ENCODE data around the gene UBAC1.

Gene UBAC1

DNA sequence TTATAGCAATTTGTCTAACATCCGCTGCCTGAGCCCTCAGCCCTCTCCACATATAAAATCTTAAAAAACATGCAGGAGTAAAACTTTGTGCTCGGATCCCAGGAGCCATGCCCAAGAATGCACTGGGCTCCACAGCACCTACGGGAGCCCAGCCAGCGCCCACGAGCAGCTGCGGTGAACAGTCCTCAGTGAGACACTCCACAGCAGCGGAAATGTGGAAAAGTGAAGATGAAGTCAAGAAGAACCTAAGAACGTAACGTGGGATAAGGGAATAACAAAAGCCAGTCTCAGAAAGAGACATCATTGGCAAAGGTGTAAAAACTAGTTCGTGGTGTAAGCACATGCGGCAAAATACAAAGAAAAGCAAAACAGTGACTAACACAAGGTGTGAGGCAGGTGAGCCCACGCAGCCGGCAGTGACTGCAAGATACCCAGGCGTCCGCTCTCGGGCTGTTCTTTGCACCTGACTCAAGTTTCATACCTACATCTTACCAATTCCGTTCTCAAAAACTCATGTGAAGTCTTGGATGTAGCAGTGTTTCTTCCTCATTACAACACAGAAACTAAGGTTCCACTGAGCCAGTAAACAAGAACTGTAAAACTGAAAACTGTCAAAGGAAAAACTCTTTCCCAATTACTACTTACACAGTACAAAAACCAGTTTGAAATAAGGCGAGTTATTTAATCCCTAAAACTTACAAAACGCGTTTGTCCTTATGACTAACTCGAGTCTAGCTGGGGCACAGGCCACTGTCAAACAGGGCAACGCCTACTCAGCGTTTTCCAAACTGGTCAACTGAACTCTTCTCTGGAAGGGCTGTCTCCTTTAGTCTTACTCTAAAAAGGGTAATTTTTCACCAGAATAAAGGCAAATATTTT, 55.6 kb downstream of the UBAC1 start:
- no peak for TF ChIP-seq TAF1 (IDR thresholded peaks at IDR 0.05; ENCODE audit: borderline replicate concordance, insufficient read depth, low read length)

DNA sequence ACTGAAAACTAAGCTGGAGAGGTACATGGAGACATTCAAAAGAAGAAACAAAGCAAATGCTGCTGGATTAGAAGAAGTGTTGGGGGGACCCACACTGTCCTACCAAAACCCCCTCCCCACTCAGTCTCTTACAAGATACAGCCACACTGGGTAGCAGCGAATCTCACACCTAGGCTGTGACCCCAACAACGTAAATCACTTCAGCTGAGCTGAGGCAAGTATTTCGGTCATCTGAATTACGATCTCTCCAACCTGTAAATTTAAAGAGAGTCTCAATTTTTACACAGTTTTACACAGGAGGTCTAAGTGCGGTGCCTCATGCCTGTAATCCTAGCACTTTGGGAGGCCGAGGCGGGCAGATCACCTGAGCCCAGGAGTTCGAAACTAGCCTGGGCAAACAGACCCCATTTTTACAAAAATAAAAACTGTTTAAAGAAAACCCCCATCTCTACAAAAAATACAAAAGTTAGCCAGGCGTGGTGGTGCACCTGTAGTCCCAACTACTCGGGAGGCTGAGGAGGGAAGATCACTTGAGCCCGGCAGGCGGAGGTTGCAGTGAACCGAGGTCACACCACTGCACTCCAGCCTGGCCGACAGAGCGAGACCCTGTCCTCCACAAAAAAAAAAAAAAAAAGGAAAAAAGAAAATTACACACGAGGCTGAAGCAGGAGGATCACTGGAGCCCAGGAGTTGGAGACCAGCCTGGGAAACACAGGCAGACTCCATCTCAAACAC, 57.2 kb downstream of the UBAC1 start:
- TF ChIP-seq, protein P1, sequence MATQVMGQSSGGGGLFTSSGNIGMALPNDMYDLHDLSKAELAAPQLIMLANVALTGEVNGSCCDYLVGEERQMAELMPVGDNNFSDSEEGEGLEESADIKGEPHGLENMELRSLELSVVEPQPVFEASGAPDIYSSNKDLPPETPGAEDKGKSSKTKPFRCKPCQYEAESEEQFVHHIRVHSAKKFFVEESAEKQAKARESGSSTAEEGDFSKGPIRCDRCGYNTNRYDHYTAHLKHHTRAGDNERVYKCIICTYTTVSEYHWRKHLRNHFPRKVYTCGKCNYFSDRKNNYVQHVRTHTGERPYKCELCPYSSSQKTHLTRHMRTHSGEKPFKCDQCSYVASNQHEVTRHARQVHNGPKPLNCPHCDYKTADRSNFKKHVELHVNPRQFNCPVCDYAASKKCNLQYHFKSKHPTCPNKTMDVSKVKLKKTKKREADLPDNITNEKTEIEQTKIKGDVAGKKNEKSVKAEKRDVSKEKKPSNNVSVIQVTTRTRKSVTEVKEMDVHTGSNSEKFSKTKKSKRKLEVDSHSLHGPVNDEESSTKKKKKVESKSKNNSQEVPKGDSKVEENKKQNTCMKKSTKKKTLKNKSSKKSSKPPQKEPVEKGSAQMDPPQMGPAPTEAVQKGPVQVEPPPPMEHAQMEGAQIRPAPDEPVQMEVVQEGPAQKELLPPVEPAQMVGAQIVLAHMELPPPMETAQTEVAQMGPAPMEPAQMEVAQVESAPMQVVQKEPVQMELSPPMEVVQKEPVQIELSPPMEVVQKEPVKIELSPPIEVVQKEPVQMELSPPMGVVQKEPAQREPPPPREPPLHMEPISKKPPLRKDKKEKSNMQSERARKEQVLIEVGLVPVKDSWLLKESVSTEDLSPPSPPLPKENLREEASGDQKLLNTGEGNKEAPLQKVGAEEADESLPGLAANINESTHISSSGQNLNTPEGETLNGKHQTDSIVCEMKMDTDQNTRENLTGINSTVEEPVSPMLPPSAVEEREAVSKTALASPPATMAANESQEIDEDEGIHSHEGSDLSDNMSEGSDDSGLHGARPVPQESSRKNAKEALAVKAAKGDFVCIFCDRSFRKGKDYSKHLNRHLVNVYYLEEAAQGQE (IDR thresholded peaks at IDR 0.05; ENCODE audit: insufficient read depth in 1 of 2, low read depth in 2 of 2, low read length in 2 of 2): no peak
- no peak for TF ChIP-seq POLR2AphosphoS5 (IDR thresholded peaks at IDR 0.05; ENCODE audit: low read depth, low read length)
- no peak for TF ChIP-seq FOXP2 (optimal IDR thresholded peaks at IDR 0.05; ENCODE audit: borderline replicate concordance, extremely low read depth, extremely low read length, insufficient read depth)
- TF ChIP-seq SIN3A (IDR thresholded peaks at IDR 0.05; ENCODE audit: borderline replicate concordance, insufficient read depth, low read length): no peak
- no peak for TF ChIP-seq TAF1 (IDR thresholded peaks at IDR 0.05; ENCODE audit: borderline replicate concordance, insufficient read depth, low read length)

DNA sequence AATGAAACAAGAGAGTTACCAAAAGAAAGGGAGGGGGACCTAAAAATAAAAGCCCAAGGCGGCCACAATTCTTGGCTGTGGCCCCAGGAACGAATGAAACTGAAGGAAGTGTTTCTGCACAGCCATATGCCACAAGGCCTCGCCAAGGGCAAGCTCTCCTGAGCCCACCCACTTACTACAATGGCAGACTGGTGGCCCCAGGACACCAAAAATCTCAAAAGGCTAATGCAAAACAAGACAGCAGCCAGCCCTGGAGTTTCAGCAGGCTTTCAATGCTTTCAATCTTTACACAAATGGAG, 57.9 kb downstream of the UBAC1 start:
- no peak for TF ChIP-seq TAF1 (IDR thresholded peaks at IDR 0.05; ENCODE audit: borderline replicate concordance, insufficient read depth, low read length)

DNA sequence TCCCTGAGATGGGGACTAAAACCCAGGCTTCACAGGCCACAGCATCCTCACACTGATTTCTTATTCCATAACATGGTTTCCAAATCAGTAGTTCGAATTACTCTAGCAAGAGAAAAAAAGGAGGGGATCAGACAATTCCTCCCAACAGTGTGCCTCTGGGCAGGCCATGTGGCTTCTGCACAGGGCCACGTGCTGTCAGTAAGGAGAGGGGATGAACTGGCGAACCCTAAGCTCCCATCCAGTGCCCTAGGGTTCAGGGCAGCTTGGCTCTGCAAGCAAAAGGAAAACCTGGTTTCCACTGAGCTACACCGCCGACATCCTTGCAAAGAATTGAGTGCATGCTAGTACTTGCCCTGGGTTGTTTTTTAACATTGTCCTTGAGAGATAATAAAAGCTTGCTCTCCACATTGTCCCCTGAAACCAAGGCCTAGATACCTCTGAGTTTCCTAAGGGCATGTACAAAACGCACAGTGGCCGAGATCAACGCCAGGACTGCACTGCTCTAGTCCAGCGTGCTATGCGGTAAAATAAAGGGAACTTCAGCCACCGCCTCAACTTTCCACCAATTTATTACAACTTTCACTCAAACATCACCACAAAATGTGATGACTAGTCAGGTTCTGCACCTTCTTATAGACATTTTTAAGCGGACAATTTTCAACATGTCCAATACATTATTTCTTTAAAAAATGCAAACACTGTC, 58.4 kb downstream of the UBAC1 start:
- TF ChIP-seq SIN3A (IDR thresholded peaks at IDR 0.05; ENCODE audit: borderline replicate concordance, insufficient read depth, low read length) (no peak), POLR2AphosphoS5 (IDR thresholded peaks at IDR 0.05; ENCODE audit: low read depth, low read length) (no peak), FOXP2 (optimal IDR thresholded peaks at IDR 0.05; ENCODE audit: borderline replicate concordance, extremely low read depth, extremely low read length, insufficient read depth) (no peak), TAF1 (IDR thresholded peaks at IDR 0.05; ENCODE audit: borderline replicate concordance, insufficient read depth, low read length) (no peak)
- TF ChIP-seq, protein P1 (IDR thresholded peaks at IDR 0.05; ENCODE audit: insufficient read depth in 1 of 2, low read depth in 2 of 2, low read length in 2 of 2): no peak

DNA sequence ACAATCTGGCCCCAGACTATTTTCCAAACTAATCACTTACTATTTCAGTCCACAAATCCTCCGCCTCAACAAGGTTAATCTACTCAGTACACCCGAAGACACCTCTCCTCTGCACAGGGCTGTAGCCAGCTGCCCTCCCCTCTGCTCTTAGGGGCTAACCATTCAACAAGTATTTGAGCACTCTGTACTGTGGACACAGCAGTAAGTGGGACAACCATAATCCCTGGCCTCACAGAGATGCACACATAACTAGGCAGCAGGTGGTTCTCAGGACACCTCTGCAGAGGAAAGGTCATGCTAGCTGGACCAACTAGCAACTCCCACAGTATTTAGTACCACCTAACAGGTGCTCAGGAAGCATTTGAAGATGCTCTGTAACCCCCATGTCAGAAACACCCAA, 59.3 kb downstream of the UBAC1 start:
- TF ChIP-seq TAF1 (IDR thresholded peaks at IDR 0.05; ENCODE audit: borderline replicate concordance, insufficient read depth, low read length) (no peak), POLR2AphosphoS5 (IDR thresholded peaks at IDR 0.05; ENCODE audit: low read depth, low read length) (no peak), FOXP2 (optimal IDR thresholded peaks at IDR 0.05; ENCODE audit: borderline replicate concordance, extremely low read depth, extremely low read length, insufficient read depth) (no peak), SIN3A (IDR thresholded peaks at IDR 0.05; ENCODE audit: borderline replicate concordance, insufficient read depth, low read length) (no peak)
- TF ChIP-seq, protein P1 (IDR thresholded peaks at IDR 0.05; ENCODE audit: insufficient read depth in 1 of 2, low read depth in 2 of 2, low read length in 2 of 2): no peak

All from PFSK-1 (cell line).